BJ (cell line): Measurements from ENCODE around the gene CRYL1. TPM values are rescaled to one million over a fixed set of nuclear protein-coding genes. Genes with fewer than 3 reads are reported as not detected.

Experiments
- CTCF ChIA-PET: fragments of 350-600 bp; formaldehyde crosslinking; extraction: SDS; loops from one replicate; lab custom pipeline; 2021; ENCODE audit warnings: antibody characterized with exemption, inconsistent platforms; lab: Yijun Ruan, JAX
- POLR2A ChIA-PET: fragments of 300-600 bp; sonication (Branson Sonifier 250); formaldehyde crosslinking; extraction: SDS; loops from one replicate; lab custom pipeline; 2021; ENCODE audit warnings: antibody characterized with exemption; lab: Charles Lee
- DNase-seq: peaks from one replicate; pipeline ENCODE4 v3.0.0-alpha.2; 2011; ENCODE audit warnings: low read depth
- H3K27me3 ChIP-seq: 2 replicates; pipeline ENCODE4 v1.6.0; 2011; ENCODE audit warnings: low read length; ENCODE audit not compliant: control insufficient read depth, insufficient read depth
- H3K36me3 ChIP-seq: 2 replicates; pipeline ENCODE4 v1.5.1; 2011; ENCODE audit warnings: low read length; ENCODE audit not compliant: control insufficient read depth, insufficient read depth
- H3K4me3 ChIP-seq: 2 replicates; pipeline ENCODE4 v1.5.1; 2011; ENCODE audit warnings: low read depth, mild to moderate bottlenecking, control low read depth, low read length
- CTCF ChIP-seq: IDR thresholded peaks from 2 replicates; pipeline ENCODE4 v1.5.1; 2011; ENCODE audit warnings: low read depth, mild to moderate bottlenecking, control low read depth, inconsistent platforms, low read length, moderate library complexity; ENCODE audit not compliant: insufficient read depth
- polyA plus RNA-seq: library from polyadenylated mRNA; depleted of rRNA; stranded (reverse); fragments of >200 nt; gene quantifications from 2 replicates; pipeline ENCODE4 v1.2.3, GENCODE V29; 2011

The CRYL1 gene
- polyA plus RNA-seq, 1 experiment = 30.6 TPM

GRCh38 chr13:20369886-20370361 lies 155.7 kb downstream of the CRYL1 start:
- Histone ChIP-seq H3K27me3 (no peaks in the 10 kb centered on the region; the same call in 1 of the 2 replicates), H3K36me3 (no peaks in the 10 kb centered on the region), H3K4me3 (no peak overlapping the region)
- no peak for TF ChIP-seq CTCF
- ChIA-PET CTCF (no interaction called here), POLR2A (no interaction called here)
- no peak for DNase-seq

DNA sequence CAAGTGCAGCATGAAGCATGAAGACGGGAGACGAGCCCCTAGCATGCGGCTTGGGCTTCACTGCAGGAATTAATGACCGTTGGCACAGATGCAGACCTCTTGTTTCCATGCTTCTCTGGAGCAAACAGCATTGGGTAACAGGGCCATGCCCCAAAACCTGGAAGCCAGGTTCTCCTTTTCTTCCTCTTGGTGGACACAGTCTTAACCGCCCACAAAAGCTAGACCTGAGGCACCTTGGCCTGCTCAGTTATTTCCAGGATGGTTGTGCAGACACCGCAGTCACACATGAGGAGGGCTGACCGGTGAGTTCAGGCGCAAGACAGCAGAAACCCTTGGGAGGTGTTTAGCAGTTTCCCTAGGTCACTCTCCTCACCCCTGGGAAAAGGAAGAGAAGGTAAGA lies 159.6 kb downstream of the CRYL1 start:
- ChIA-PET CTCF (no interaction called here), POLR2A (no interaction called here)
- Histone ChIP-seq H3K36me3 (no peaks in the 10 kb centered on the region), H3K4me3 (no peak overlapping the region), H3K27me3 (peaks cover 4% of the 10 kb centered on the region; the same call in 1 of the 2 replicates)
- no peak for TF ChIP-seq CTCF
- DNase-seq = no peak

- H3K4me3 ChIP-seq = no peak overlapping the region
- POLR2A ChIA-PET = no interaction called here
- CTCF ChIA-PET = interaction anchor here (0.7 kb wide), 1 partner anchor 167 kb away, joined by 3 read pairs; no protein-coding TSS in a partner anchor
- no peak for TF ChIP-seq CTCF
- peaks cover 4% of the 10 kb centered on the region; the same call in 1 of the 2 replicates for H3K27me3 ChIP-seq
- DNase-seq = no peak
- no peaks in the 10 kb centered on the region for H3K36me3 ChIP-seq
Measured at GRCh38 chr13:20363603-20364002, 162.1 kb downstream of the CRYL1 start.

- ChIA-PET CTCF (no interaction called here), POLR2A (no interaction called here)
- Histone ChIP-seq H3K4me3 (no peak overlapping the region), H3K36me3 (no peaks in the 10 kb centered on the region), H3K27me3 (peaks cover 4% of the 10 kb centered on the region; the same call in 1 of the 2 replicates)
- no peak for TF ChIP-seq CTCF
- DNase-seq = no peak
Measured at GRCh38 chr13:20363172-20363571, 162.5 kb downstream of the CRYL1 start.

- ChIA-PET POLR2A (no interaction called here), CTCF (no interaction called here)
- Histone ChIP-seq H3K27me3 (peaks cover 7% of the 10 kb centered on the region), H3K36me3 (no peaks in the 10 kb centered on the region), H3K4me3 (no peak overlapping the region)
- TF ChIP-seq CTCF = no peak
- DNase-seq = no peak
Measured at GRCh38 chr13:20362484-20363041, 163.1 kb downstream of the CRYL1 start.
